A549 (cell line): ENCODE results near the gene LGALS7. TPM values are rescaled to one million over a fixed set of nuclear protein-coding genes. Genes with fewer than 3 reads are reported as not detected.

Source experiments
- ATAC-seq, 2 experiments: fragments of 200-7000 bp in 1 of 2; fragments of >200 bp in 1 of 2; cut with Nextera tagmentation in 1 of 2; cut with Tn5 transposase in 1 of 2; 3 replicates each; pipeline versions ENCODE4 v1.8.0 to v1.9.1; 2018 to 2020; ENCODE audit warnings: mild to moderate bottlenecking in 1 of 2, moderate library complexity in 1 of 2
- CTCF ChIA-PET: fragments of 300-600 bp; sonication (Branson Sonifier 250); formaldehyde crosslinking; extraction: SDS; loops from one replicate; lab custom pipeline; 2021; ENCODE audit warnings: antibody characterized with exemption, inconsistent platforms; lab: Yijun Ruan, JAX
- POLR2A ChIA-PET: fragments of 350-600 bp; formaldehyde crosslinking; extraction: SDS; loops from one replicate; lab custom pipeline; 2021; ENCODE audit warnings: antibody characterized with exemption, inconsistent platforms; lab: Yijun Ruan, JAX
- DNase-seq, 2 experiments: peaks; one replicate each; pipeline versions ENCODE4 v3.0.0 to v3.0.0-alpha.2; 2011 to 2016; ENCODE audit warnings: low read depth in 1 of 2, low spot score in 1 of 2
- FAIRE-seq: peaks from 2 replicates; lab custom pipeline; 2011; peaks lifted over from hg19 to GRCh38; lab: Jason Lieb, UNC
- H3K27ac ChIP-seq, 2 experiments: fragments of >200 bp; sonication (Bioruptor Twin); formaldehyde crosslinking; 3 replicates each; pipeline ENCODE4 v1.5.1; 2016 to 2017
- H3K4me1 ChIP-seq: fragments of >200 bp; sonication (Bioruptor Twin); formaldehyde crosslinking; 3 replicates; pipeline ENCODE4 v1.6.1; 2016
- H3K4me2 ChIP-seq: fragments of >200 bp; sonication (Bioruptor Twin); formaldehyde crosslinking; 3 replicates; pipeline ENCODE4 v1.6.1; 2016
- H3K4me3 ChIP-seq: fragments of >200 bp; sonication (Bioruptor Twin); formaldehyde crosslinking; 3 replicates; pipeline ENCODE4 v1.5.1; 2016
- H3K9me3 ChIP-seq: fragments of >200 bp; sonication (Bioruptor Twin); formaldehyde crosslinking; 3 replicates; pipeline ENCODE4 v1.6.1; 2016
- BHLHE40 ChIP-seq: IDR thresholded peaks from 2 replicates; pipeline ENCODE4 v1.6.1; 2012; ENCODE audit warnings: low read depth, low read length, inconsistent platforms
- CBX2 ChIP-seq: fragments of 200-600 bp; sonication (generic); IDR thresholded peaks from 2 replicates; pipeline ENCODE4 v1.6.1; 2016; ENCODE audit warnings: low read depth, mild to moderate bottlenecking, borderline replicate concordance
- EP300 ChIP-seq, 2 experiments: fragments of >200 bp; sonication (Bioruptor Twin); formaldehyde crosslinking; IDR thresholded peaks; 2 replicates in 1 of 2; 3 replicates in 1 of 2; pipeline ENCODE4 v1.6.1; 2016 to 2017
- FOSB ChIP-seq: fragments of 250-450 bp; sonication (Bioruptor Pico); IDR thresholded peaks from 2 replicates; pipeline ENCODE4 v1.5.0; 2020; ENCODE audit warnings: mild to moderate bottlenecking, moderate library complexity
- FOSL2 ChIP-seq, 2 experiments: fragments of 450-650 bp in 1 of 2; fragments of >200 bp in 1 of 2; sonication (Bioruptor Twin) in 1 of 2; formaldehyde crosslinking; IDR thresholded peaks; 2 replicates each; pipeline versions ENCODE4 v1.5.0 to v1.6.1; 2016 to 2020; ENCODE audit warnings: mild to moderate bottlenecking in 1 of 2, moderate library complexity in 1 of 2
- FOXS1 ChIP-seq: fragments of 250-450 bp; sonication (Bioruptor Pico); IDR thresholded peaks from 2 replicates; pipeline ENCODE4 v1.5.0; 2020; ENCODE audit warnings: mild to moderate bottlenecking, moderate library complexity
- HDAC2 ChIP-seq: fragments of 200-600 bp; sonication (generic); IDR thresholded peaks from 2 replicates; pipeline ENCODE4 v1.6.1; 2016
- HOXB13 ChIP-seq: fragments of 250-450 bp; sonication (Bioruptor Pico); IDR thresholded peaks from 2 replicates; pipeline ENCODE4 v1.5.0; 2020; ENCODE audit warnings: low read depth, mild to moderate bottlenecking, moderate library complexity
- HOXB5 ChIP-seq: fragments of 250-450 bp; sonication (Bioruptor Pico); IDR thresholded peaks from 2 replicates; pipeline ENCODE4 v1.5.0; 2020; ENCODE audit warnings: mild to moderate bottlenecking, moderate library complexity
- JUN ChIP-seq, 2 experiments: fragments of >200 bp; sonication (Bioruptor Twin); formaldehyde crosslinking; IDR thresholded peaks; 2 replicates in 1 of 2; 3 replicates in 1 of 2; pipeline ENCODE4 v1.6.1; 2016 to 2017
- KDM5A ChIP-seq: fragments of 200-600 bp; sonication (generic); IDR thresholded peaks from 2 replicates; pipeline ENCODE4 v1.6.1; 2016; ENCODE audit warnings: antibody characterized with exemption, mild to moderate bottlenecking
- MAX ChIP-seq: IDR thresholded peaks from 2 replicates; pipeline ENCODE4 v1.6.1; 2012
- MYC ChIP-seq: IDR thresholded peaks from 2 replicates; pipeline ENCODE4 v1.6.1; 2012; ENCODE audit warnings: mild to moderate bottlenecking, inconsistent platforms, low read length, improper control_type of control experiment, borderline replicate concordance
- NFE2L2 ChIP-seq: fragments of 150-350 bp; conservative IDR thresholded peaks from 2 replicates; pipeline ENCODE4 v1.6.1; 2014; ENCODE audit warnings: low read length
- NR3C1 ChIP-seq: fragments of >200 bp; sonication (Bioruptor Twin); formaldehyde crosslinking; IDR thresholded peaks from 3 replicates; pipeline ENCODE4 v1.6.1; 2017
- PHF8 ChIP-seq: fragments of 200-600 bp; sonication (generic); IDR thresholded peaks from 2 replicates; pipeline ENCODE4 v1.6.1; 2016; ENCODE audit warnings: low read depth, mild to moderate bottlenecking, antibody characterized with exemption, moderate library complexity, borderline replicate concordance
- POLR2AphosphoS2 ChIP-seq: conservative IDR thresholded peaks from 2 replicates; pipeline ENCODE4 v1.6.1; 2012; ENCODE audit warnings: low read length, improper control_type of control experiment, inconsistent platforms
- RARB ChIP-seq: fragments of 250-450 bp; sonication (Bioruptor Pico); IDR thresholded peaks from 2 replicates; pipeline ENCODE4 v1.8.0; 2021; ENCODE audit warnings: mild to moderate bottlenecking, moderate library complexity
- SMC3 ChIP-seq: fragments of >200 bp; sonication (Bioruptor Twin); formaldehyde crosslinking; IDR thresholded peaks from 3 replicates; pipeline ENCODE4 v1.6.1; 2018; ENCODE audit warnings: inconsistent platforms
- SREBF2 ChIP-seq: fragments of 450-650 bp; IDR thresholded peaks from 2 replicates; pipeline ENCODE4 v1.6.1; 2014; ENCODE audit warnings: mild to moderate bottlenecking, moderate library complexity
- TP53 ChIP-seq: fragments of 250-450 bp; sonication (Bioruptor Pico); IDR thresholded peaks from 2 replicates; pipeline ENCODE4 v1.5.0; 2021; ENCODE audit warnings: mild to moderate bottlenecking, moderate library complexity
- ZC3H11A ChIP-seq: fragments of 450-650 bp; IDR thresholded peaks from 2 replicates; pipeline ENCODE4 v1.6.1; 2014; ENCODE audit warnings: antibody characterized with exemption, mild to moderate bottlenecking
- ZNF302 ChIP-seq: fragments of 250-450 bp; sonication (Bioruptor Pico); IDR thresholded peaks from 2 replicates; pipeline ENCODE4 v1.9.0; 2021; ENCODE audit warnings: inconsistent platforms, mild to moderate bottlenecking, moderate library complexity
- WGBS: methylation state at CpG from one replicate; pipeline ENCODE4 v1.1.6; 2017; ENCODE audit errors: missing lambda C conversion rate; 5-methylcytosine and 5-hydroxymethylcytosine counted together
- polyA plus RNA-seq, 4 experiments: library from polyadenylated mRNA; depleted of rRNA in 3 of 4; stranded (reverse); fragments of >200 nt; fragmentation: RNase III in 1 of 4; extraction: RNeasy Plus Mini Kit Qiagen cat#74134 plus additional on column Dnase treatment in 1 of 4; gene quantifications; 2 replicates in 3 of 4; 3 replicates in 1 of 4; pipeline ENCODE4 v1.2.3, GENCODE V29; 2011 to 2017

The LGALS7 gene
- polyA plus RNA-seq, 2 of the 4 experiments (the other 2 are of a cell fraction), result not detected

DNA sequence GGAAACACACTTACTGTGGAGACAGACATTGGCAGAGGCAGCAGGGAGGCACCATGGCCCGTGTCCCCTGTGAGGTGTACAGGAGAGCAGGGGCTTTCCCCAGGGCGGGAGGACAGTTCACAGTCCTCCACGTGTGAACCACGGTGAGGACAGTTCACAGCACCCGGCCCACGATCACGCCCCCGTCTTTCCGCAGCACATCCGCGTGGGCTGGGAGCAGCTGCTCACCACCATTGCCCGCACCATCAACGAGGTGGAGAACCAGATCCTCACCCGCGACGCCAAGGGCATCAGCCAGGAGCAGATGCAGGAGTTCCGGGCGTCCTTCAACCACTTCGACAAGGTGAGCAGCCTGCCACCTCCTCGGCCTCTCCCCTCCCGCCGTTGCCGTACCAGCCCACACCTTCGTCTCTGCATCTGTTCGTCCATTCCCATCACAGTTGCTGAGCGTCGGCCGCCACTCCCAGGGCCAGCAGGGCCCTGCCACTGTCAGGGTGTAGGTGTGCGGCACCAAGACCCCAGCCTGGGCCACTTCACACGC lies 46.5 kb downstream of the LGALS7 start:
- ChIA-PET CTCF (interaction anchor here (0.6 to 38.0 kb wide), 15 partner anchors 5 to 324 kb away, joined by 3 to 764 read pairs (median 4); partner anchors contain the start of genes ACTN4, FAM98C, MRPS12 and SARS2), POLR2A (interaction anchor here (1.1 kb wide), 1 partner anchor 43 kb away, joined by 3 read pairs; no protein-coding TSS in a partner anchor)
- Histone ChIP-seq H3K27ac (peak overlapping the region in 1 of 2 experiments; percentile 79; a peak in 2 of 6 replicates), H3K9me3 (no peaks in the 10 kb centered on the region), H3K4me3 (no peak overlapping the region), H3K4me2 (no peak overlapping the region), H3K4me1 (peaks cover 54% of the 10 kb centered on the region)
- ATAC-seq (no peak), FAIRE-seq (peak; percentile 59), DNase-seq (no peak)
- TF ChIP-seq HOXB5 (CRISPR knock-in tag), result no peak
- TF ChIP-seq POLR2AphosphoS2, result peak; percentile 77
- peak; percentile 4 to 36; a peak in 1 of 5 replicates for TF ChIP-seq JUN (IDR thresholded peaks at IDR 0.05)
- no peak for TF ChIP-seq SMC3
- no peak for TF ChIP-seq MYC
- no peak for TF ChIP-seq ZC3H11A
- no peak for TF ChIP-seq HDAC2
- TF ChIP-seq BHLHE40, result no peak
- no peak for TF ChIP-seq NR3C1
- peak; percentile 33; the same call in 1 of the 2 replicates for TF ChIP-seq FOSB (CRISPR knock-in tag)
- TF ChIP-seq KDM5A, result no peak
- 90% methylated on average over 30 of the region's 30 CpGs for WGBS

DNA sequence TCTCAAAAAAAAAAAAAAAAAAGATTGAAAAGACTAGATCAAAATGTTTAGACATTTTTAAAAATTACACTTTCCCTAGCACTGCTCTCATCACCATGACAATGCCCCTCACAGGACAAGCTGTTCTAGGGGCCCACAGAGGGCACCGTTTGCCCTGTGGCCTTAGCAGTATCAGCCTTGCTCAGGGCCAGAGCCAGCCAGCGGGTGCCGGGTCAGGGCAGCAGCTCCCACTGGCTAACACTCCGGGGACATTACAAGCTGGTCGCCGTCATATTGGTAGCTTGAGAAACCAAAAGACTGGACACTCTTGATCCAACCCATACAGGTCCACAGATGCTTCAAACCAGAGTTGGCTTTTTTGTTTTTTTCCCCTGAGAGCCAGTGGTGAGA lies 47.0 kb downstream of the LGALS7 start:
- TF ChIP-seq POLR2AphosphoS2 (no peak), TP53 (CRISPR knock-in tag) (no peak), SREBF2 (no peak), JUN (IDR thresholded peaks at IDR 0.05) (no peak), EP300 (IDR thresholded peaks at IDR 0.05) (no peak), MAX (no peak), FOSL2 (IDR thresholded peaks at IDR 0.05) (no peak), FOSL2 (CRISPR knock-in tag; IDR thresholded peaks at IDR 0.05) (no peak), CBX2 (no peak), HOXB13 (CRISPR knock-in tag) (no peak), FOXS1 (no peak)
- TF ChIP-seq, all 56 proteins: peak for 0
- no peaks in the 10 kb centered on the region for H3K9me3 ChIP-seq
- H3K4me1 ChIP-seq, result peaks cover 48% of the 10 kb centered on the region
- ChIA-PET CTCF (interaction anchor here (0.6 to 38.0 kb wide), 16 partner anchors 5 to 323 kb away, joined by 3 to 764 read pairs (median 4); partner anchors contain the start of genes ACTN4, FAM98C, MRPS12 and SARS2), POLR2A (interaction anchor here (0.9 to 1.1 kb wide), 2 partner anchors 8 to 43 kb away, joined by 3 read pairs; no protein-coding TSS in a partner anchor)
- FAIRE-seq, result no peak
- 88% methylated on average over 6 of the region's 6 CpGs for WGBS
- DNase-seq, result no peak
- H3K4me2 ChIP-seq, result no peak overlapping the region
- no peak for ATAC-seq
- H3K4me3 ChIP-seq, result no peak overlapping the region
- peak overlapping the region in 1 of 2 experiments; percentile 79; a peak in 2 of 6 replicates for H3K27ac ChIP-seq

DNA sequence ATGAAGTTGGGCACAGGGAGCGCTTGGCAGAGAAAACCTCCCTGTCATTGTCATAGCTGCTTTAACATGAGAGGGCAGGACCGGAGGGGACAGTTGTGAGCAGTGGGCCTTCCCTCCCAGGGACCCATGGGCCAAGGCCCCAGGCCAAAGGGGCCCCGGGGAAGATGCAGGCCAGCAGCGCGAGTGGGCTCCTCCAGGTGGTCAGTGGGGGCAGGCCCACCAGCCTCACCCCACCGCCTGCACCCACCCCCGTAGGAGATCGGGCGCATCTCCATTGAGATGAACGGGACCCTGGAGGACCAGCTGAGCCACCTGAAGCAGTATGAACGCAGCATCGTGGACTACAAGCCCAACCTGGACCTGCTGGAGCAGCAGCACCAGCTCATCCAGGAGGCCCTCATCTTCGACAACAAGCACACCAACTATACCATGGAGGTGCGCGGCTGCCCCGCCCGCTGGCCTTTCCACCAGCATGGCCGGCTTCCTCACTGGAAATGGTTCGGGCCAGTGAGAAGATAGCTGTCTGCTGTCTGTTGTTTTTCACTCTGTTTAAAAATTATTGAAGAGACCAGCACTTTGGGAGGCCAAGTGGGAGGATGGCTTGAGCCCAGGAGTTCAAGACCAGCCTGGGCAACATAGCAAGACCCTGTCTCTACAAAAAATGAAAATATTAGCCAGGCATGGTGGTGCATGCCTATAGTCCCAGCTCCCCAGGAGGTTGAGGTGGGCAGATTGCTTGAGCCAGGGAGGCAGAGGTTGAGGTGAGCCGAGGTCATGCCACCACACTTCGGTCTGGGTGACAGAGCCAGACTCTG lies 47.6 kb downstream of the LGALS7 start:
- WGBS, result 93% methylated on average over 21 of the region's 21 CpGs
- H3K9me3 ChIP-seq, result no peaks in the 10 kb centered on the region
- H3K4me3 ChIP-seq, result no peak overlapping the region
- FAIRE-seq, result no peak
- peaks cover 42% of the 10 kb centered on the region for H3K4me1 ChIP-seq
- ChIA-PET CTCF (interaction anchor here (0.6 to 38.0 kb wide), 18 partner anchors 6 to 323 kb away, joined by 3 to 764 read pairs (median 4); partner anchors contain the start of genes ACTN4, FAM98C, MRPS12 and SARS2), POLR2A (interaction anchor here (0.9 to 1.1 kb wide), 2 partner anchors 9 to 42 kb away, joined by 3 read pairs; no protein-coding TSS in a partner anchor)
- no peak overlapping the region for H3K4me2 ChIP-seq
- DNase-seq, result no peak
- no peak for ATAC-seq
- H3K27ac ChIP-seq, result peak overlapping the region in 1 of 2 experiments; percentile 79; a peak in 2 of 6 replicates
- TF ChIP-seq RARB (CRISPR knock-in tag) (no peak), ZNF302 (CRISPR knock-in tag) (no peak), NFE2L2 (no peak), SREBF2 (no peak), CBX2 (no peak), JUN (IDR thresholded peaks at IDR 0.05) (no peak; a peak in 1 of 5 replicates), PHF8 (no peak)
- TF ChIP-seq, all 56 proteins: peak for 0
